ENCODE data around the gene NAT14.

Gene NAT14

DNA sequence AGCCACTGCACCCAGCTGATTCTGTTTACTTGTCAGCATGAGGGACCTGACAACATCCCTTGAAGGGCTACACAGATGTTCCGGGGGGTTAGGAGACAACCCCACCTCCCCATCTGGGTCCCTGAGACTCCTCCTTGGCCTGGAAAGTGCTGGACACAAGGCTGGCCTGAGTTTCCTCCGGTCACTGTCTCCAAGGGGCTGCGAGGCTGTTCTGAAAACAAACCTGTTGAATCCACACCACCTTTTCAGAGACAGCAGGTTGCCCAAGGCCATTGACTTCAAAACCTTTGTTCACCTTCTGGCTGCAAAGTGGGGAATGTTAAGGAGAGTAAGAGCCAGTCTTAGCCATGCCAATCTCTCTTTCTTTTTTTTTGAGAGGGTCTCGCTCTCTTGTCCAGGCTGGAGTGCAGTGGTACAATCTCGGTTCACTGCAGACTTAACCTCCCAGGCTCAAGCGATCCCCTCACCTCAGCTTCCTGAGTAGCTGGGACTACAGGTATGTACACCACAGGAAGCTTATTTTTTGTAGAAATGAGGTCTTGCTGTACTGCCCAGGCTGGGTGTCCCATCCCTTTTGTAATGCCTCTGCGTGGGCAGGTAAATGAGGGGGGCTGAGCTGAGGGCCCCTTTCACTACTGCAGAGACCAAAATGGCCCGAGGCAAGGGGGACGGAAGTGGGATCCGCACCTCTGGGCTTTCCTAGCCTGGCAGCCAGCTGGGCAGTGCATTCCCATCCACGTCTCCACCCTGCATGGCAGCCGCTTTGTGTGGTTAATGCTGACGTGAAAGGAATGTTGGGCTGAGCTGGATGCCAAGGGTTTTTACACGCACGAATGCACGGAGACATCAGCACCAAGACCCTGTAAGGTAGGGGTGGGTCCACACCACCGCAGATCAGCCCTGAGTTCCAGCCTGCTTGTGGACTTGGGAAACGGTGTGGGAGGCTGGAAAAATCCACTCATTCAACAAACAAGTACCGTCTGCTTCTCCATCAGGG, 10.4 kb upstream of the NAT14 start:
- Mint-ChIP-seq H3K4me3 (peak overlapping the region; percentile 92), H3K27me3 (no peaks in the 10 kb centered on the region), H3K4me1 (ENCODE audit: low read depth) (peaks cover 28% of the 10 kb centered on the region), H3K27ac (no peak overlapping the region), H3K36me3 (ENCODE audit: low read depth) (peaks cover under 1% of the 10 kb centered on the region), H3K9me3 (no peaks in the 10 kb centered on the region)

- peaks cover 4% of the 10 kb centered on the region for H3K36me3 Mint-ChIP-seq (ENCODE audit: low read depth)
- peaks cover 33% of the 10 kb centered on the region for H3K4me1 Mint-ChIP-seq (ENCODE audit: low read depth)
- H3K9me3 Mint-ChIP-seq: no peaks in the 10 kb centered on the region
- H3K4me3 Mint-ChIP-seq: peak within 1 kb of the TSS; percentile 92
- H3K27me3 Mint-ChIP-seq: no peaks in the 10 kb centered on the region
- peak within 1 kb of the TSS; percentile 97 for H3K27ac Mint-ChIP-seq
Observed at GRCh38 chr19:55476100-55476775, 8.8 kb upstream of the NAT14 start, which contains the start of gene ZNF628. TSS of gene ZNF628 (plus strand) at chr19:55476617. CDS start at chr19:55479911, 3,294 bp downstream.

DNA sequence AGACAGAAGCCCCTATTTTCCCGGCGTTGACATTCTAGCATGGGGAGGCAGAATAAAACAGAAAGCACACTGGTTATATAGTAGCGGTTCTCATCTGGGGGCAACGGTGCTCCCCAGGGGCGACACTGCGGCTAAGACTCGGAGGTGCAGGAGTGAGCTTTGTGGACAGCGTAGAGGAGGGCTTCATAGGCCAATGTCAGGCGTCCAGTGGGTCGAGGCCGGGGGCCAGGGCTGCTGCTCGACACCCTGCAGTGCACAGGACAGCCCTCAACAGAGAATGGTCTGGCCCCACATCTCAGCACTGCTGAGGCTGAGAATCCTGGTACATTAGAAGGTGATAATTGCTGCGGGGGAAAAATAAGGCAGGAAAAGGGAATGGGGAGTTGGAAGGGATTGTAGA, 7.1 kb upstream of the NAT14 start:
- Mint-ChIP-seq H3K36me3 (ENCODE audit: low read depth) (peaks cover 4% of the 10 kb centered on the region), H3K9me3 (no peaks in the 10 kb centered on the region), H3K27me3 (no peaks in the 10 kb centered on the region), H3K4me1 (ENCODE audit: low read depth) (peaks cover 33% of the 10 kb centered on the region), H3K4me3 (peak overlapping the region; percentile 90), H3K27ac (peak overlapping the region; percentile 40)

DNA sequence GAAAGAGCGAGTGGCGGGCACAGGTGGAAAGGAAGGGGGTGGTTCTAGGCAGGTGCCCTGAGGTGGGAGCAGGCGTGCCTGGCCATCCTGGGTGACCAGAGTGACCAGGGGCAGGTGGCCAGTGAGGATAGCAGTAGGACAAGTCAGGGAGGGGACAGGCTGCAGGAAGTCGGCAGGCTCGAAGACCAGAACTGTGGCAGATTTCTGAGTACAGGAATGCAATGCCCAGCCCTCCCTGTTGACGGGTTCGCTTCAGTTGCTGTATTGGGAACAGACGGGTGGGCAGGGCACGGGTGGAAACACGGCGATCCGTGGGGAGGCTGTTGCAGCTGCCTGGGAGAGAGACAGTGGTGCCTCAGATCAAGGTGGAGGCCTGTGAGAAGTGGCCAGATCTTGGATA, 6.6 kb upstream of the NAT14 start:
- peaks cover 33% of the 10 kb centered on the region for H3K4me1 Mint-ChIP-seq (ENCODE audit: low read depth)
- peaks cover 4% of the 10 kb centered on the region for H3K36me3 Mint-ChIP-seq (ENCODE audit: low read depth)
- H3K4me3 Mint-ChIP-seq: peak overlapping the region; percentile 90
- H3K27ac Mint-ChIP-seq: peak overlapping the region; percentile 30
- H3K27me3 Mint-ChIP-seq: no peaks in the 10 kb centered on the region
- no peaks in the 10 kb centered on the region for H3K9me3 Mint-ChIP-seq

DNA sequence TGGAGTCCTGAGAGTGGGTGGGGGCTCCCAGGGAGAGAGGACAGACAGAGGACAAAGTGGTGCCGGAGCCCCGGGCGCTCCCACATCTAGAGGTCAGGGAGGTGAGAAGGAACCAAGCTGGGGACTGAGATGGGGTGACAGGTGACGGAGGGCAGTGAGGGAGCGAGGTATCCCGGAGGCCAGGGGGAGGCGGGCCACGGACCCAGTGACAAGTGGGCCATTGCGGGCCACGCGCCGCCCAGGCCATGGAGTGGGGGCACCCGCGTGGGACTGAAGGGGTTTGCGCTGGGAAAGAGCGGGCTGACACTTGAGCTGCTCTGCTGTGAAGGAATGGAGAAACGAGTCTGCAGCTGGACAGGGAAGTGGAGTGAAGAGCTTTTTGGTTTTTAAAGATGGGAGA, 5.9 kb upstream of the NAT14 start:
- no peaks in the 10 kb centered on the region for H3K9me3 Mint-ChIP-seq
- peaks cover 33% of the 10 kb centered on the region for H3K4me1 Mint-ChIP-seq (ENCODE audit: low read depth)
- peaks cover 4% of the 10 kb centered on the region for H3K36me3 Mint-ChIP-seq (ENCODE audit: low read depth)
- no peaks in the 10 kb centered on the region for H3K27me3 Mint-ChIP-seq
- H3K27ac Mint-ChIP-seq: no peak overlapping the region
- H3K4me3 Mint-ChIP-seq: peak overlapping the region; percentile 31

DNA sequence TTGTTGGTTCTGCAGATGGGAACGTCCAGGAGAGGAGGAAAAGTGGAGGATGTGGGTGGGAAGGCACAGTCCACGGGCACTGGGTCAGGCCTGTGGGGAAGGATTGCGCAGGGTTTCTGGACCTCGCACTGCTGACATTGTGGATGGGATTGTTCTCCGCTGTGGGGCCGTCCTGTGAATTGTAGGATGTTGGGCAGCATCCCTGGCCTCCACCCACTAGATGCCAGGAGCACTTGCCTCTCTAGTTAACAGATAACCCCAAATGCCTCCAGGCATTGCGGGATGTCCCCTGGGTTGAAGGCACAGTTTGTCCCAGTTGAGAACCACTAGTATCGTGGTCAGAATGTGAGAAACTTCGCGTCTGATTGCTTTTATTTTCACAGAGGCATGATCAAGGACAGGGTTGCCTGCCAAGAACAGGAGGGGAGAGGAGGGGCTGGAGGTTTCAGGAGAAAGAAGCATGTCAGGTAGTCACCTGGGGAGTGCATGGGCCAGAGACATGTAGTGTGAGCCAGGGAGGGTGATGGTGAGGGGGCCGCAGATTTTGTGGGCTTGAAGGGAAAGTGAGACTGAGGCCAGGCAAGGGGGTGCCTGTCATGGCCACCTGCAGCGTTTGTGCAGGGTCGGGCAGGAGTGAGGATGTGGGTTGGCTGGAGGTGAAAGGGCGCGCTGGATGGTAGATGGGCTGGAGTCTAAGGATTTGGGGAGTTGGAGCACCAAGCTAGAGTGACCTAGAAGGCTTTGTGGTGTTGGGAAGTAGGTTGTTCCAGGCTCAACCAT, 5.3 kb upstream of the NAT14 start:
- H3K36me3 Mint-ChIP-seq (ENCODE audit: low read depth): peaks cover 4% of the 10 kb centered on the region
- peak overlapping the region; percentile 50 for H3K27ac Mint-ChIP-seq
- H3K9me3 Mint-ChIP-seq: no peaks in the 10 kb centered on the region
- H3K4me3 Mint-ChIP-seq: no peak overlapping the region
- peaks cover 37% of the 10 kb centered on the region for H3K4me1 Mint-ChIP-seq (ENCODE audit: low read depth)
- no peaks in the 10 kb centered on the region for H3K27me3 Mint-ChIP-seq

DNA sequence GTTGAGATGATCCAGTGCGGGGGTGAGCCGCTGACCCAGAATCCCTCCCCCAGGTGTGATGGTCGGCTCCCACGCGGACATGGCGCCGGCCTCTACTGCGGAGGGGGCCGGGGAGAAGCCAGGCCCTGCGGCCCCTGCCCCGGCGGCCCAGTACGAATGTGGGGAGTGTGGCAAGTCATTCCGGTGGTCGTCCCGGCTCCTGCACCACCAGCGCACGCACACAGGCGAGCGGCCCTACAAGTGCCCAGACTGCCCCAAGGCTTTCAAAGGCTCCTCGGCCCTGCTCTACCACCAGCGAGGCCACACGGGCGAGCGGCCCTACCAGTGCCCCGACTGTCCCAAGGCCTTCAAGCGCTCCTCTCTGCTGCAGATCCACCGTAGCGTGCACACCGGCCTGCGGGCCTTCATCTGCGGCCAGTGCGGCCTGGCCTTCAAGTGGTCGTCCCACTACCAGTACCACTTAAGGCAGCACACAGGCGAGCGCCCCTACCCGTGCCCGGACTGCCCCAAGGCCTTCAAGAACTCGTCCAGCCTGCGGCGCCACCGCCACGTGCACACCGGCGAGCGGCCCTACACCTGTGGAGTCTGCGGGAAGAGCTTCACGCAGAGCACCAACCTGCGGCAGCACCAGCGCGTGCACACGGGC, 3.7 kb upstream of the NAT14 start:
- H3K36me3 Mint-ChIP-seq (ENCODE audit: low read depth): peaks cover 4% of the 10 kb centered on the region
- H3K4me1 Mint-ChIP-seq (ENCODE audit: low read depth): peaks cover 39% of the 10 kb centered on the region
- no peaks in the 10 kb centered on the region for H3K27me3 Mint-ChIP-seq
- no peak overlapping the region for H3K27ac Mint-ChIP-seq
- no peak overlapping the region for H3K4me3 Mint-ChIP-seq
- no peaks in the 10 kb centered on the region for H3K9me3 Mint-ChIP-seq

DNA sequence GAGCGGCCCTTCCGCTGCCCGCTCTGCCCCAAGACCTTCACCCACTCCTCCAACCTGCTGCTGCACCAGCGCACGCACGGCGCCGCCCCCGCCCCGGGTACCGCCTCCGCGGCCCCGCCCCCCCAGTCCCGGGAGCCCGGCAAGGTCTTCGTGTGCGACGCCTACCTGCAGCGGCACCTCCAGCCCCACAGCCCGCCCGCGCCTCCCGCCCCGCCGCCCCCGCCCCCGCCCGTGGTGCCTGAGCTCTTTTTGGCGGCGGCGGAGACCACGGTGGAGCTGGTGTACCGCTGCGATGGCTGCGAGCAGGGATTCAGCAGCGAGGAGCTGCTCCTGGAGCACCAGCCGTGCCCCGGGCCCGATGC, 3.2 kb upstream of the NAT14 start:
- Mint-ChIP-seq H3K27ac (no peak overlapping the region), H3K9me3 (no peaks in the 10 kb centered on the region), H3K4me3 (no peak overlapping the region), H3K36me3 (ENCODE audit: low read depth) (peaks cover 4% of the 10 kb centered on the region), H3K27me3 (no peaks in the 10 kb centered on the region), H3K4me1 (ENCODE audit: low read depth) (peaks cover 40% of the 10 kb centered on the region)

DNA sequence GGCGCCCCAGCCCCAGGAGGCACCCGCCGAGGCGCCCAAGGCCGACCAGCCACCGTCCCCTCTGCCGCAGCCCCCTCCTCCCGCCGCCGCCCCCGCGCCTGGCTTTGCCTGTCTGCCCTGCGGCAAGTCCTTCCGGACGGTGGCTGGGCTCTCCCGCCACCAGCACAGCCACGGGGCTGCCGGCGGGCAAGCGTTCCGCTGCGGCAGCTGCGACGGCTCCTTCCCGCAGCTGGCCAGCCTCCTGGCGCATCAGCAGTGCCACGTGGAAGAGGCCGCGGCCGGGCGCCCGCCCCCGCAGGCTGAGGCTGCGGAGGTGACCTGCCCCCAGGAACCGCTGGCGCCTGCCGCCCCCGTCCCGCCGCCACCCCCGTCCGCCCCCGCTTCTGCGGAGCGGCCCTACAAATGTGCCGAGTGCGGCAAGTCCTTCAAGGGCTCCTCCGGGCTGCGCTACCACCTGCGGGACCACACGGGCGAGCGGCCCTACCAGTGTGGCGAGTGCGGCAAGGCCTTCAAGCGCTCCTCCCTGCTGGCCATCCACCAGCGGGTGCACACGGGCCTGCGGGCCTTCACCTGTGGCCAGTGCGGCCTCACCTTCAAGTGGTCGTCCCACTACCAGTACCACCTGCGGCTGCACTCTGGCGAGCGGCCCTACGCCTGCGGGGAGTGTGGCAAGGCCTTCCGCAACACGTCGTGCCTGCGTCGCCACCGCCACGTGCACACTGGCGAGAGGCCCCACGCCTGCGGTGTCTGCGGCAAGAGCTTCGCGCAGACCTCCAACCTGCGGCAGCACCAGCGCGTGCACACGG, 2.6 kb upstream of the NAT14 start:
- Mint-ChIP-seq H3K27ac (no peak overlapping the region), H3K9me3 (no peaks in the 10 kb centered on the region), H3K4me1 (ENCODE audit: low read depth) (peaks cover 46% of the 10 kb centered on the region), H3K36me3 (ENCODE audit: low read depth) (peaks cover 4% of the 10 kb centered on the region), H3K4me3 (no peak overlapping the region), H3K27me3 (no peaks in the 10 kb centered on the region)

- no peaks in the 10 kb centered on the region for H3K27me3 Mint-ChIP-seq
- H3K4me1 Mint-ChIP-seq (ENCODE audit: low read depth): peaks cover 45% of the 10 kb centered on the region
- no peak overlapping the region for H3K4me3 Mint-ChIP-seq
- H3K9me3 Mint-ChIP-seq: no peaks in the 10 kb centered on the region
- H3K36me3 Mint-ChIP-seq (ENCODE audit: low read depth): peaks cover 4% of the 10 kb centered on the region
- no peak overlapping the region for H3K27ac Mint-ChIP-seq
Observed at GRCh38 chr19:55482967-55483705, 1.9 kb upstream of the NAT14 start.

GRCh38 chr19:55483706-55484592, 1.0 kb upstream of the NAT14 start:
- peaks cover 37% of the 10 kb centered on the region for H3K4me1 Mint-ChIP-seq (ENCODE audit: low read depth)
- no peak overlapping the region for H3K27ac Mint-ChIP-seq
- H3K9me3 Mint-ChIP-seq: no peaks in the 10 kb centered on the region
- H3K36me3 Mint-ChIP-seq (ENCODE audit: low read depth): peaks cover 4% of the 10 kb centered on the region
- peak overlapping the region; percentile 80 for H3K4me3 Mint-ChIP-seq
- no peaks in the 10 kb centered on the region for H3K27me3 Mint-ChIP-seq

DNA sequence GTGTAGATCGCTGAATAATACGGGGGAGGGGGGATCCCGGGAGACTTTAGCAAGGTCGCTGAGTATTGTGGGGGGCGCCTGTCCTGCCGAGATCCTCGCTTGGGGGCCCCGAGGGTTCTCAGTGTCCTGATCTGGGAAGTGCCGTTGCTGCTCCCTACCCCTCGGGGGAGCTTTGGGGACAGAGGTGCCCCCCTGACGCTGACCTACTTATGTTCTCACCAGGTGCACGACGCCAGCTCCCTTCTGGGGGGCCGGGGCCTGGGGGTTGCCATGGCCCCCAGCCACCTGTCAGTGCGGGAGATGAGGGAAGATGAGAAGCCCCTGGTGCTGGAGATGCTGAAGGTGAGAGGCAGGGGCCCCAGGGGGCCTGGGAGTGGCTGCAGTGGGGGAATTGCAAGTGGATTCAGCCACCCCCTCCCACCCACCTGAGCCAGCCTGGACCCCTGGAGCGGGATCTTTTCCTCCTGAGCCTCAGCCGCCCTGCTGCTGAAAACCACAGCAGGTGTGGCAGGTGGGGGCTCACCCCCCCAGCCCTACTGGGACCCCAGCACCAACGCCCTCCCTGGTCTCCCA, 537 bp downstream of the NAT14 start:
- no peaks in the 10 kb centered on the region for H3K36me3 Mint-ChIP-seq (ENCODE audit: low read depth)
- peak overlapping the region; percentile 89 for H3K27ac Mint-ChIP-seq
- peaks cover 26% of the 10 kb centered on the region for H3K4me1 Mint-ChIP-seq (ENCODE audit: low read depth)
- H3K27me3 Mint-ChIP-seq: no peaks in the 10 kb centered on the region
- H3K9me3 Mint-ChIP-seq: no peaks in the 10 kb centered on the region
- peak overlapping the region; percentile 80 for H3K4me3 Mint-ChIP-seq

All from stimulated activated naive CD8-positive, alpha-beta T cell treated with anti-CD3 and anti-CD28 coated beads, Interleukin-15, Interleukin-2, amounts not matched to agents 100 ng/mL and 50 ng/mL, for 24 hours (primary cell).